GM12878 (cell line): Measurements from ENCODE around the gene CNR2. TPM values are rescaled to one million over a fixed set of nuclear protein-coding genes. Genes with fewer than 3 reads are reported as not detected.

Experiments used
- BHLHE40 ChIP-seq, 2 experiments: fragments of 450-650 bp in 1 of 2; IDR thresholded peaks; 2 replicates each; pipeline ENCODE4 v1.6.1; 2011 to 2017; ENCODE audit warnings: low read depth in 2 of 2, borderline replicate concordance in 1 of 2, improper control_type of control experiment in 1 of 2, low read length in 1 of 2, mild to moderate bottlenecking in 1 of 2
- IKZF1 ChIP-seq: fragments of 450-650 bp; conservative IDR thresholded peaks from 2 replicates; pipeline ENCODE4 v1.6.1; 2017; ENCODE audit warnings: antibody characterized with exemption, mild to moderate bottlenecking
- NBN ChIP-seq: fragments of 450-650 bp; IDR thresholded peaks from 2 replicates; pipeline ENCODE4 v1.6.1; 2016
- POLR2A ChIP-seq: IDR thresholded peaks from 2 replicates; pipeline ENCODE4 v1.6.1; 2011; ENCODE audit warnings: low read depth, mild to moderate bottlenecking, low read length
- POLR2AphosphoS2 ChIP-seq: IDR thresholded peaks from 2 replicates; pipeline ENCODE4 v1.6.1; 2011; ENCODE audit warnings: low read depth, mild to moderate bottlenecking, low read length, improper control_type of control experiment, moderate library complexity
- POLR2AphosphoS5 ChIP-seq: IDR thresholded peaks from 2 replicates; pipeline ENCODE4 v1.6.1; 2011; ENCODE audit warnings: mild to moderate bottlenecking, low read length, inconsistent platforms
- POU2F2 ChIP-seq: IDR thresholded peaks from 3 replicates; pipeline ENCODE4 v1.6.1; 2011; ENCODE audit warnings: low read depth, mild to moderate bottlenecking, low read length, borderline replicate concordance
- RAD21 ChIP-seq: IDR thresholded peaks from 2 replicates; pipeline ENCODE4 v1.6.1; 2011; ENCODE audit warnings: mild to moderate bottlenecking, low read depth, low read length, moderate library complexity; ENCODE audit not compliant: insufficient read depth
- RAD51 ChIP-seq: fragments of 450-650 bp; IDR thresholded peaks from 2 replicates; pipeline ENCODE4 v1.6.1; 2016; ENCODE audit warnings: moderate library complexity, mild to moderate bottlenecking, inconsistent platforms
- SMAD5 ChIP-seq: IDR thresholded peaks from 2 replicates; pipeline ENCODE4 v1.6.1; 2016; ENCODE audit warnings: antibody characterized with exemption, low read depth
- SRF ChIP-seq, 2 experiments: IDR thresholded peaks; 2 replicates each; pipeline ENCODE4 v1.6.1; 2011; ENCODE audit warnings: low read depth in 2 of 2, low read length in 2 of 2, mild to moderate bottlenecking in 1 of 2, moderate library complexity in 1 of 2
- TAF1 ChIP-seq: IDR thresholded peaks from 2 replicates; pipeline ENCODE4 v1.6.1; 2011; ENCODE audit warnings: mild to moderate bottlenecking, low read depth, low read length, borderline replicate concordance
- TBL1XR1 ChIP-seq: IDR thresholded peaks from 2 replicates; pipeline ENCODE4 v1.6.1; 2012; ENCODE audit warnings: low read depth, low read length, improper control_type of control experiment
- ZNF24 ChIP-seq: fragments of 450-650 bp; IDR thresholded peaks from 2 replicates; pipeline ENCODE4 v1.6.1; 2017; ENCODE audit warnings: antibody characterized with exemption, mild to moderate bottlenecking
- polyA plus RNA-seq, 11 experiments: library from polyadenylated mRNA; depleted of rRNA in 4 of 11; unstranded in 6 of 11; stranded (reverse) in 5 of 11; fragments of >200 nt; fragmentation: Nextera tagmentation in 4 of 11; fragmentation: Illumina TruSeq in 1 of 11; extraction: Ambion mirVana in 4 of 11; extraction: Trizol in 1 of 11; gene quantifications; 1 replicate in 1 of 11; 2 replicates in 10 of 11; pipeline versions ENCODE4 v1.2.1 to v1.2.3, GENCODE V29; 2011 to 2016; ENCODE audit warnings: inconsistent platforms in 2 of 11, missing spikeins in 2 of 11, low read depth in 1 of 11
- total RNA-seq, 4 experiments: library from RNA; depleted of rRNA in 3 of 4; stranded (reverse); fragments of >200 nt in 3 of 4; fragmentation: Illumina TruSeq in 1 of 4; extraction: Trizol in 1 of 4; gene quantifications; 2 replicates each; pipeline versions ENCODE4 v1.2.1 to v1.2.3, GENCODE V29; 2013 to 2021
- TF ChIP-seq, protein P1 (sequence below): fragments of 450-650 bp; IDR thresholded peaks from 2 replicates; pipeline ENCODE4 v1.6.1; 2017; ENCODE audit warnings: low read depth, mild to moderate bottlenecking, moderate library complexity
- TF ChIP-seq, protein P2 (sequence below): fragments of 450-650 bp; IDR thresholded peaks from 2 replicates; pipeline ENCODE4 v1.6.1; 2016; ENCODE audit warnings: mild to moderate bottlenecking, moderate library complexity, borderline replicate concordance
- TF ChIP-seq, protein P3 (sequence below): fragments of 450-650 bp; IDR thresholded peaks from 2 replicates; pipeline ENCODE4 v1.6.1; 2017; ENCODE audit warnings: antibody characterized with exemption, mild to moderate bottlenecking, moderate library complexity
- TF ChIP-seq, protein P4 (sequence below): IDR thresholded peaks from 2 replicates; pipeline ENCODE4 v1.6.1; 2011; ENCODE audit warnings: borderline replicate concordance, low read depth, mild to moderate bottlenecking, moderate library complexity, mixed read lengths, low read length; ENCODE audit not compliant: insufficient read depth; ENCODE audit errors: extremely low read length

CNR2 gene
- total and polyA plus RNA-seq, 10 of the 15 experiments (the other 5 are each of a cell fraction or from before 2014, with no cell fraction given): 0.46 to 19.8 (median 12.2) TPM

DNA sequence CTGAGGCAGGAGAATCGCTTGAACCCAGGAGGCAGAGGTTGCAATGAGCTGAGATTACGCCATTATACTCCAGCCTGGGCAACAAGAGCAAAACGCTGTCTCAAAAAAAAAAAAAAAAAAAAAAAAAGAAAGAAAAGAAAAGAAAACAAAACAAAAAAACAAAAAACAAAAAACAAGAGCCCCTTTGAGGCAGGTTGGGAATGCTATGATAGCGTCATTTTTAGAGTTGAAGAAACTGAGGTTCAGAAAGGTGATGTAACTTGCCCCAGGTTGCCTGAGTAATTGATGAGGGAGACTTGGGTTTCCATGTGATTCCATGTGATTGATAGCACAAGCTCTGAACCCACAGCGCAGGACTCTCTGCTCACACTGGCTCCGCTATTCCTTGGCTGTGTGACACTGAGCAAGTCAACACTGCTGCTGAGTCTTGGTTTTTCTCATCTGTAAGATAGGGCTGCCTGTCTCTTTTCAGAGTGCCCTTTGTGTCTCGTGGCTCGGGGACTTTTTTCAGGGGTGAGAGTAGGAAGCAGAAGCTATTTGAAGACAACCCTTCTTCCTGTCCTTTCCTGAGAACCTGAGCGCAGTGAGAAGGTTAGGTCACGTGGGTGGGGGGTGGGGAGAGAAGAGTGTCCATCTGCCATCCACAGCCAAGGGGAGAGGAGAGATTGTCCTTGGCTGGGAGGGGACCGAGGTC is 2.5 kb downstream of the CNR2 start (continued):
- TF ChIP-seq, protein P1, sequence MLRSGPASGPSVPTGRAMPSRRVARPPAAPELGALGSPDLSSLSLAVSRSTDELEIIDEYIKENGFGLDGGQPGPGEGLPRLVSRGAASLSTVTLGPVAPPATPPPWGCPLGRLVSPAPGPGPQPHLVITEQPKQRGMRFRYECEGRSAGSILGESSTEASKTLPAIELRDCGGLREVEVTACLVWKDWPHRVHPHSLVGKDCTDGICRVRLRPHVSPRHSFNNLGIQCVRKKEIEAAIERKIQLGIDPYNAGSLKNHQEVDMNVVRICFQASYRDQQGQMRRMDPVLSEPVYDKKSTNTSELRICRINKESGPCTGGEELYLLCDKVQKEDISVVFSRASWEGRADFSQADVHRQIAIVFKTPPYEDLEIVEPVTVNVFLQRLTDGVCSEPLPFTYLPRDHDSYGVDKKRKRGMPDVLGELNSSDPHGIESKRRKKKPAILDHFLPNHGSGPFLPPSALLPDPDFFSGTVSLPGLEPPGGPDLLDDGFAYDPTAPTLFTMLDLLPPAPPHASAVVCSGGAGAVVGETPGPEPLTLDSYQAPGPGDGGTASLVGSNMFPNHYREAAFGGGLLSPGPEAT: peak; percentile 62
- TF ChIP-seq SRF (IDR thresholded peaks at IDR 0.05; ENCODE audit: low read depth in 2 of 2, low read length in 2 of 2) (0 out of 4 replicates have a peak, but pooled peaks of 1 of the 2 experiments have one; percentile 25), RAD21 (0 out of 2 replicates have a peak, but pooled peaks have one; percentile 9), POLR2A (peak; percentile 84), POLR2AphosphoS5 (peak; percentile 89), BHLHE40 (IDR thresholded peaks at IDR 0.05; ENCODE audit: borderline replicate concordance in 1 of 2, low read depth in 2 of 2, low read length in 1 of 2) (peak; percentile 75 to 88; a peak in 3 of 4 replicates), SMAD5 (peak; percentile 67; the same call in 1 of the 2 replicates), NBN (peak; percentile 18; the same call in 1 of the 2 replicates), TBL1XR1 (peak; percentile 78; the same call in 1 of the 2 replicates), RAD51 (peak; percentile 94), IKZF1 (0 out of 2 replicates have a peak, but pooled peaks have one; percentile 8), ZNF24 (peak; percentile 61; the same call in 1 of the 2 replicates), POU2F2 (peak; percentile 59; the same call in 1 of the 3 replicates), TAF1 (0 out of 2 replicates have a peak, but pooled peaks have one; percentile 33), POLR2AphosphoS2 (peak; percentile 85)
- TF ChIP-seq, protein P2, sequence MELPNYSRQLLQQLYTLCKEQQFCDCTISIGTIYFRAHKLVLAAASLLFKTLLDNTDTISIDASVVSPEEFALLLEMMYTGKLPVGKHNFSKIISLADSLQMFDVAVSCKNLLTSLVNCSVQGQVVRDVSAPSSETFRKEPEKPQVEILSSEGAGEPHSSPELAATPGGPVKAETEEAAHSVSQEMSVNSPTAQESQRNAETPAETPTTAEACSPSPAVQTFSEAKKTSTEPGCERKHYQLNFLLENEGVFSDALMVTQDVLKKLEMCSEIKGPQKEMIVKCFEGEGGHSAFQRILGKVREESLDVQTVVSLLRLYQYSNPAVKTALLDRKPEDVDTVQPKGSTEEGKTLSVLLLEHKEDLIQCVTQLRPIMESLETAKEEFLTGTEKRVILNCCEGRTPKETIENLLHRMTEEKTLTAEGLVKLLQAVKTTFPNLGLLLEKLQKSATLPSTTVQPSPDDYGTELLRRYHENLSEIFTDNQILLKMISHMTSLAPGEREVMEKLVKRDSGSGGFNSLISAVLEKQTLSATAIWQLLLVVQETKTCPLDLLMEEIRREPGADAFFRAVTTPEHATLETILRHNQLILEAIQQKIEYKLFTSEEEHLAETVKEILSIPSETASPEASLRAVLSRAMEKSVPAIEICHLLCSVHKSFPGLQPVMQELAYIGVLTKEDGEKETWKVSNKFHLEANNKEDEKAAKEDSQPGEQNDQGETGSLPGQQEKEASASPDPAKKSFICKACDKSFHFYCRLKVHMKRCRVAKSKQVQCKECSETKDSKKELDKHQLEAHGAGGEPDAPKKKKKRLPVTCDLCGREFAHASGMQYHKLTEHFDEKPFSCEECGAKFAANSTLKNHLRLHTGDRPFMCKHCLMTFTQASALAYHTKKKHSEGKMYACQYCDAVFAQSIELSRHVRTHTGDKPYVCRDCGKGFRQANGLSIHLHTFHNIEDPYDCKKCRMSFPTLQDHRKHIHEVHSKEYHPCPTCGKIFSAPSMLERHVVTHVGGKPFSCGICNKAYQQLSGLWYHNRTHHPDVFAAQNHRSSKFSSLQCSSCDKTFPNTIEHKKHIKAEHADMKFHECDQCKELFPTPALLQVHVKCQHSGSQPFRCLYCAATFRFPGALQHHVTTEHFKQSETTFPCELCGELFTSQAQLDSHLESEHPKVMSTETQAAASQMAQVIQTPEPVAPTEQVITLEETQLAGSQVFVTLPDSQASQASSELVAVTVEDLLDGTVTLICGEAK: no peak; the same call in 1 of the 2 replicates
- TF ChIP-seq, protein P3, sequence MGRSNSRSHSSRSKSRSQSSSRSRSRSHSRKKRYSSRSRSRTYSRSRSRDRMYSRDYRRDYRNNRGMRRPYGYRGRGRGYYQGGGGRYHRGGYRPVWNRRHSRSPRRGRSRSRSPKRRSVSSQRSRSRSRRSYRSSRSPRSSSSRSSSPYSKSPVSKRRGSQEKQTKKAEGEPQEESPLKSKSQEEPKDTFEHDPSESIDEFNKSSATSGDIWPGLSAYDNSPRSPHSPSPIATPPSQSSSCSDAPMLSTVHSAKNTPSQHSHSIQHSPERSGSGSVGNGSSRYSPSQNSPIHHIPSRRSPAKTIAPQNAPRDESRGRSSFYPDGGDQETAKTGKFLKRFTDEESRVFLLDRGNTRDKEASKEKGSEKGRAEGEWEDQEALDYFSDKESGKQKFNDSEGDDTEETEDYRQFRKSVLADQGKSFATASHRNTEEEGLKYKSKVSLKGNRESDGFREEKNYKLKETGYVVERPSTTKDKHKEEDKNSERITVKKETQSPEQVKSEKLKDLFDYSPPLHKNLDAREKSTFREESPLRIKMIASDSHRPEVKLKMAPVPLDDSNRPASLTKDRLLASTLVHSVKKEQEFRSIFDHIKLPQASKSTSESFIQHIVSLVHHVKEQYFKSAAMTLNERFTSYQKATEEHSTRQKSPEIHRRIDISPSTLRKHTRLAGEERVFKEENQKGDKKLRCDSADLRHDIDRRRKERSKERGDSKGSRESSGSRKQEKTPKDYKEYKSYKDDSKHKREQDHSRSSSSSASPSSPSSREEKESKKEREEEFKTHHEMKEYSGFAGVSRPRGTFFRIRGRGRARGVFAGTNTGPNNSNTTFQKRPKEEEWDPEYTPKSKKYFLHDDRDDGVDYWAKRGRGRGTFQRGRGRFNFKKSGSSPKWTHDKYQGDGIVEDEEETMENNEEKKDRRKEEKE: no peak
- TF ChIP-seq, protein P4, sequence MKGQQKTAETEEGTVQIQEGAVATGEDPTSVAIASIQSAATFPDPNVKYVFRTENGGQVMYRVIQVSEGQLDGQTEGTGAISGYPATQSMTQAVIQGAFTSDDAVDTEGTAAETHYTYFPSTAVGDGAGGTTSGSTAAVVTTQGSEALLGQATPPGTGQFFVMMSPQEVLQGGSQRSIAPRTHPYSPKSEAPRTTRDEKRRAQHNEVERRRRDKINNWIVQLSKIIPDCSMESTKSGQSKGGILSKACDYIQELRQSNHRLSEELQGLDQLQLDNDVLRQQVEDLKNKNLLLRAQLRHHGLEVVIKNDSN: peak; percentile 87
